IPS-18c (cell line): ENCODE results near the gene C7orf57.
"Not testable (repeated sequence)": the region's sequence is repeated elsewhere in the genome, so short reads cannot be mapped to it uniquely, and the experiment has no call there.

ENCODE experiments used
- H3K4me3 ChIP-seq: 2 replicates; pipeline ENCODE4 v1.7.0; 2013; ENCODE audit warnings: low read depth, mild to moderate bottlenecking, low read length, moderate library complexity; ENCODE audit not compliant: insufficient read depth
- H3K9me3 ChIP-seq: one replicate; pipeline ENCODE4 v1.6.1; 2013; ENCODE audit warnings: mild to moderate bottlenecking, low read length, moderate library complexity; ENCODE audit not compliant: control insufficient read depth, insufficient read depth

The C7orf57 gene

GRCh38 chr7:48059706-48060105, 24.4 kb downstream of the C7orf57 start:
- H3K4me3 ChIP-seq = no peak overlapping the region
- H3K9me3 ChIP-seq = no peaks in the 10 kb centered on the region

- Histone ChIP-seq H3K4me3 (no peak overlapping the region), H3K9me3 (no peaks in the 10 kb centered on the region)
Observed at GRCh38 chr7:48063985-48064384, 28.6 kb downstream of the C7orf57 start.

- H3K9me3 ChIP-seq = no peaks in the 10 kb centered on the region
Observed at GRCh38 chr7:48067475-48067874, 32.1 kb downstream of the C7orf57 start.

GRCh38 chr7:48074204-48074654, 38.9 kb downstream of the C7orf57 start:
- H3K4me3 ChIP-seq = no peak overlapping the region
- no peaks in the 10 kb centered on the region for H3K9me3 ChIP-seq

More at GRCh38 chr7:48067475-48067874, 32.1 kb downstream of the C7orf57 start:
- H3K4me3 ChIP-seq = no peak overlapping the region

GRCh38 chr7:48077423-48077822, 42.1 kb downstream of the C7orf57 start:
- Histone ChIP-seq H3K9me3 (no peaks in the 10 kb centered on the region), H3K4me3 (no peak overlapping the region)

GRCh38 chr7:48078470-48078869, 43.1 kb downstream of the C7orf57 start:
- Histone ChIP-seq H3K4me3 (no peak overlapping the region), H3K9me3 (no peaks in the 10 kb centered on the region)

GRCh38 chr7:48082378-48082777, 47.0 kb downstream of the C7orf57 start:
- not testable (repeated sequence) for H3K9me3 ChIP-seq, H3K4me3 ChIP-seq

GRCh38 chr7:48083114-48083830, 47.9 kb downstream of the C7orf57 start:
- Histone ChIP-seq H3K9me3 (no peaks in the 10 kb centered on the region), H3K4me3 (no peak overlapping the region)

- no peak overlapping the region for H3K4me3 ChIP-seq
- H3K9me3 ChIP-seq = no peaks in the 10 kb centered on the region
Observed at GRCh38 chr7:48084727-48085432, 49.5 kb downstream of the C7orf57 start.

- no peak overlapping the region for H3K4me3 ChIP-seq
- H3K9me3 ChIP-seq = no peaks in the 10 kb centered on the region
Observed at GRCh38 chr7:48085433-48085791, 50.1 kb downstream of the C7orf57 start.

- H3K4me3 ChIP-seq = no peak overlapping the region
- H3K9me3 ChIP-seq = no peaks in the 10 kb centered on the region
Observed at GRCh38 chr7:48085942-48086341, 50.6 kb downstream of the C7orf57 start.

- Histone ChIP-seq H3K9me3 (no peaks in the 10 kb centered on the region), H3K4me3 (no peak overlapping the region)
Observed at GRCh38 chr7:48087349-48087748, 52.0 kb downstream of the C7orf57 start.

- Histone ChIP-seq H3K9me3 (no peaks in the 10 kb centered on the region), H3K4me3 (peak overlapping the region; percentile 85)
Observed at GRCh38 chr7:48088559-48089045, 53.3 kb downstream of the C7orf57 start.

GRCh38 chr7:48089046-48090003, 54.0 kb downstream of the C7orf57 start, which contains the start of gene UPP1:
TSS of gene UPP1 (plus strand) at chr7:48089265. CDS start at chr7:48094784, 5,519 bp downstream.
- H3K9me3 ChIP-seq = no peaks in the 10 kb centered on the region
- H3K4me3 ChIP-seq = peak within 1 kb of the TSS; percentile 85

- peak overlapping the region; percentile 85 for H3K4me3 ChIP-seq
Observed at GRCh38 chr7:48090095-48090805, 54.9 kb downstream of the C7orf57 start.

GRCh38 chr7:48091506-48092433, 56.4 kb downstream of the C7orf57 start:
- Histone ChIP-seq H3K9me3 (no peaks in the 10 kb centered on the region), H3K4me3 (no peak overlapping the region)

More at GRCh38 chr7:48090095-48090805, 54.9 kb downstream of the C7orf57 start:
- H3K9me3 ChIP-seq = no peaks in the 10 kb centered on the region
